GM19238 (cell line): ENCODE data around the gene DPP10.

Experiments
- DNase-seq: peaks from one replicate; pipeline ENCODE4 v3.0.0; 2011; ENCODE audit warnings: low spot score; ENCODE audit not compliant: insufficient read length

DPP10 gene

DNA sequence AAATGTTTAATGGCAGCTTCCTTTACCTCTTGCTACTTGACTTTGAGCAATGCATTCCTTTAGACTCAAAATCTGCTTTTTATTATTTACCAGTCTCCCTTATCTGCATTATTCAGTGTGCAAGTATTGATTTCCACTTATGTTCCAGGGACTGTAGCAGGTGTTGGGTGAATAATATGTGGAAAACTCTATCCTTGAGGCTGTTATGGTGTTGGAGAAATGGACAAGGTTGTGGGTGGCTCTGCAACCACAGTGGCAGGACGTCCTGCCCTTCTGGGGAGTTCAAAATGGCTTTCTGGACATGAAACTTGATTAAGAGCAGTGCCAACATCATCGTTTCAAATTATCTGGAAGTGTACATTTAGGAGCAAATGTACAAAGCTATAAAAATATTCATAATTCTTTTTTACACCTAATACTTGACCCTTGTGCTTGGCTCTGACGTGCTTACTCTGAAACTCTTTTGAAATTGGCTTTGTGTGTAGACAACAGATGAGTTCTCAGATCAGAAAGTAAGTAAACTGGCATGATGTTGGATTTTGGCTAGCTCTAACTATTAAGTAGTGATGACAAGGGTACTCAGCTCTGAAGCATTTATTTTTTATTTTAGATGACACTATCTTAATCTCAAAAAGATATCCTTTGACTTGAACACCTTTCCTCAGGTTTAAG lies 766.2 kb downstream of the DPP10 start:
- no peak for DNase-seq

GRCh38 chr2:115214050-115214449 lies 771.6 kb downstream of the DPP10 start:
- DNase-seq: no peak

DNA sequence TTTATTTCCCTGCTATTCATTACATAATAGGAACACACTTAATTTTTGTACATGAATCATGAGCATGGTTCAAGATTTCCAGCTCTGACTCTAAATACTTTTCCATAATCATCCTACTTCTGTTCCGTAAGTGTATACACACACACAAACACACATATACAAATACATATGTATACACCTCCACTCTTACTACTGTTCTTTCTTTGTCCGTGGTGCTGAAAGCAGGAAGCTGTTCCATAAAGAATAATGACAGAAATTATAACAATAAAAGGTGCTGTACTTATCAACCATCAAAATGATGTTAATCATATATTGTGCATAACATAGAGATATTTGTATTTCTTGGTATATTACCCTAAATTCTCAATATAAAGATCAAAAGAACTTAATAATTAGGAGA lies 776.9 kb downstream of the DPP10 start:
- DNase-seq: no peak

DNA sequence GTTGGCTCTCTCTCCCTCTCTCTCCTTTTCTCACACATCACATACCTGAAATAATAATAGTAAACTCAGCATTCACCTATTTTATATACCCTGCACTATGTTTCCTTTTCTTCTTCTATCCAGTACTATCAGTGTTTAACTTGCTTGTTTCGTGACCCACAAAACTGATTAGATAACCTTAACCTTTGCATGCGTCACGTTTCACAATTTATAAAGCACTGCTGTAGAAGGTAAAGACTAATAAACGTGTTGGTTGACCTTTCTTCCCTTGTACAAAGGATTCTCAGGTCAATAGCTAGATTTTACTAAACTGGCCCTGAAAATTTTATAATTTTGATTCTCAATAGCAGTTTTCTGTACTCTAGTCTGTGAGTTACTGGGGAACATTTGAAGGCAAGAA lies 791.7 kb downstream of the DPP10 start:
- DNase-seq: no peak

DNA sequence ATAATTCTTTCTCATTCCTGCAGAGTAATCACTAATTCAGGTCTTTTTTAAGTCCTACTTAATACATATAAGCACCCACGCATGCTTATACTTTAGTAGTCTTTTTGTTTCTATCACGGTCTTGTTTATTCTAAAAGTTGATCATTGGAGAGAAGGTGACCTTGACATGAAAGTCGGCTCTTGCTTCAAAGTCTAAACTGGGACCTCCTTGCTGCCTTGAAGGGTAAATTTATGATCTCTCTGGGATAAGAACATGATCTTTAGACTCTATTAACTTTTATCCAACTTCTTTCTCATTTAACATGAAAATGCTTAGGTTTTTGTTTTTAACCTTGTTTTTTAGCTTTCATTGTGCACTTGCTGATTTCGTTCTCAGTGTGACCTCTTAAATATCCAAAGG lies 792.3 kb downstream of the DPP10 start:
- no peak for DNase-seq

DNA sequence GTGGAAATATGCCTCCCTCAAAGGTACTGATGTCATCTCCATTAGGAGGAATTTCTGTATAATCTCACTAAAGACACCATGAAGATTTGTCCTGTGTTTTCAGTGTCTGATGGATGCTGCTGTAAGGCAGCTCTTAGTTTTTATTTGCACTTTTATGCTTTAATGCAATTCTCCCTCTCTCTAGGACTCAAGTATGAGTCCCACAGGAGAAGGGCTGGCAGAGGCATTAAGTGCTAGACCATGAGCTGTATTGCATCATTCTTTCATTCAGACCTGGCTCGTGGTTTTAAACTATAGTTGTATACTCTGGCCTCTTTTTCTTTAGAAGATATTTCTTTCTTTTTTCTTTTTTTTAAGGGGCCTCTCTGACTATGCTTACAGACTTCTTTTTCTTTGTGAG lies 805.6 kb downstream of the DPP10 start:
- no peak for DNase-seq

DNA sequence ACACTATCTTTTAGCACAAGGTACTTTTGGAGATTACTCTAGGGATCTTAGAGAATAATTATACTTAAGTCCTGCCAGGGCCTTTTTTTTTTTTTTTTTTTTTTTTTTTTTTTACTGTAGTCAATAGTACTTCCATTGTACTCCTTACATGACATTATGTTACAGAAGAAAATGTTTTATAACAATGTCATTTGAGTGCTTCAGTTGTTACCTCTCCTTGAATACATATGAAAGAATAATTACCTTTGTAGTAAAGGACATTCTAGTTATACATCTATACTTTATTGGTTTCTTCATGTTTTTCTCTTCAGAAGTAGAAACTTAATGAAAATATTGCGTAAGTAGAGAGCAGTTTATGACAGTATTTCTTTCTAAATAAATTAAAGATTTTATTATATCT lies 834.9 kb downstream of the DPP10 start:
- no peak for DNase-seq

- no peak for DNase-seq
Measured at GRCh38 chr2:115285416-115285815, 843.0 kb downstream of the DPP10 start.

DNA sequence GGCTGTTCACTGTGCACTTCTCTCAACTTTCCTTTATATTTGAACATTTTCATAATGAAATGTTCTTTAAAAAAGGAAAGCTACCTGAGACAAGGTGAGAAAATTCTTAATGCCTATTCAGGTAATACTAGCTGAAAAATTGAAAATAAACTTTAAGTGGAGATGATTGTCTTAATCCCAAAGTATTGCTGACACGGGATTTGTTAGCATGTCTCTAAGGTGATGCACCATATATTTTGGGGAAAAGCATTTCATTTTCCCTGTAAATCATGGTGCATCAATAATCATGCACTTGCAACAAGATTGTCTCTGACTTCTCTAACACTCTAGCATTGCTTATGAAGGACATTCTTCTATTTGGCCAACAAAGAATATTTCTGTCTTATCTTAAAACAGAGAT lies 848.0 kb downstream of the DPP10 start:
- no peak for DNase-seq

DNA sequence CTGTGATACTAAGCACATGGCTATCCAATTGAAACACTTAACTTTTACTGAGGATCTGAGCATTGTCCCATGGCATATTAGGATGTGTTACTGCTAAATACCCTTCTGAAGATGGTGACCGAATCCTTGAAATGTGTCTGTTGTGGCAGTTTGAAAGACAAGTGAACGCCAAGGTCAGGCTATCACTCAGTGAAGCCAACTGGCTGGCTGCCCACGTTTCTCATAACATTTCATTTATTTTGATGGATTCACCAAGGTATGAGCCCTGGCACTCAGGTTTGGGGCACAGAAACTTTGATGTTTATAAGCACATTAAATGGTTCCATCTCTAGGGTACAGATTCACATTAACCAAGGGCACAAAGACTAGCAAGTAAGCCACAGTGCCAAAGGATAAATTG lies 850.3 kb downstream of the DPP10 start:
- DNase-seq: no peak

GRCh38 chr2:115294999-115295398 lies 852.6 kb downstream of the DPP10 start:
- DNase-seq: no peak

GRCh38 chr2:115297056-115297455 lies 854.6 kb downstream of the DPP10 start:
- DNase-seq: no peak

GRCh38 chr2:115299199-115299598 lies 856.8 kb downstream of the DPP10 start:
- DNase-seq: no peak

DNA sequence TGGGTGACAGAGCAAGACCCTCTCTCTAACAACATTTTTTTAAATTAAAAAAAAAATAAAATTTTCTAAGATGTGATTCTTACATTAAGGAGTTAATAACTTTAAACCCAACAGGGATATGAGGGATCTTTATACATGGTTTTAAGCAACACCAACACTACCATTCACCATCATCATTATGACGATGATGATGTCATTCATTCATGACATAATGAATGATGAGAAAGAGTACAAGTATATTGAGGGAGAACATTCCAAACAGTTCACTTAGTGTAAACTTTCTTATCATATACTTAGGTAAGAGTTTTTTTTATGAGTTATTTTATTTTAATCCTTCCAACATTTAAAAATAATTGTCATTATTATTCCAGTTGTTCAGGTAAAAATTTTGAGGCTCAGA lies 863.3 kb downstream of the DPP10 start:
- DNase-seq: no peak

GRCh38 chr2:115314119-115314518 lies 871.7 kb downstream of the DPP10 start:
- no peak for DNase-seq

- no peak for DNase-seq
Measured at GRCh38 chr2:115327061-115327460, 884.6 kb downstream of the DPP10 start.

- DNase-seq: no peak
Measured at GRCh38 chr2:115359550-115359949, 917.1 kb downstream of the DPP10 start.

DNA sequence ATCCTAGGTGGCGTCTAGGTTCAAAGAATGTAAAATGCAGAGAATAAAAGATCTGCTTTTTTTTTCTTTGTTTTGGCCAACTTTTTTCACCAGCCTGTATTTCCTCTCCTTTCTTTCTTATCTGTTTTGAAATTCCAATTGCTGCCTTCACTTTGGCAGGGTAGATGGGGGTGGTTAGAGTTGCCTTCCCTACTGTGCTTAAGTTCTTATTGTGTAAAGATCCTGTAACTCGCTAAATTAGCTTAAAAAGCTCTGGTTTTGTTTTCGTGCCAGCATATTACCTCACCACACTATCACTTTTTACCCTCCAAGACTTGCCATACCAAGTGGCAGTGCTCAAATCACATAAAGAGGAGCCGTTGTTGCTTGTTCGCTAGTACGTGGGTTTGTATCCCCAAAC lies 921.7 kb downstream of the DPP10 start:
- no peak for DNase-seq

DNA sequence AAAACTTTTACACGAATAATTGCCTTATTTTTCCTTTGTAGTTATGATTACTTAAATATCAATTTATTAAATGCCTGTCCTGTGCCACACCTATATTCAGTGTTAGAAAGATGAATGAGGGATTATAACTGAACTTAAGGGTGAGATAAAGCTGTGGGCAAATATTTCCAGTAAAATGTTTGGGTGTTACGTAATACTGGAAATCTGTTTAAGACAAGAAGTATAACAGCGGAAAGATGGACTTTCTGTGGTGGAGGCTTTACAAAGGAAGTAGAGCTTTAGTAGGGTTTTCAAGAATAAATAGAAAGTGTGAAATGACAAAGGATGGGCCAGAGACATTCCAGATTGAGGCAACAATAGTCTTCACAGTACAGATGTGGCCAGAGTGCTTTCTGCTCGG lies 927.0 kb downstream of the DPP10 start:
- DNase-seq: no peak

- DNase-seq: no peak
Measured at GRCh38 chr2:115374981-115375380, 932.5 kb downstream of the DPP10 start.

DNA sequence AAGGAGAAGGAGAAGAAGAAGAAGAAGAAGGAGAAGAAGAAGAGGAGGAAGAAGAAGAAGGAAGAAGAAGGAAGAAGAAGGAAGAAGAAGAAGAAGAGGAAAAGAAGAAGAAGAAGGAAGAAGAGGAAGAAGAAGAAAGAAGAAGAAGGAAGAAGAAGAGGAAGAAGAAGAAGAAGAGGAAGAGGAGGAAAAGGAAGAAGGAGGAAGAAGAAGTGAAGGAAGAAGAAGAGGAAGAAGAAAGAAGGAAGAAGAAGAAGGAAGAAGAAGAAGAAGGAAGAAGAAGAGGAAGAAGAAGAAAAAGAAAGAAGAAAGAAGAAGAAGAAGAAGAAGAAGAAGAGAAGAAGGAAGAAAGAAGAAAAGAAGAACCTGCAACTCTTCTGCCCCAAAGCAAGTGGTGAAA lies 942.0 kb downstream of the DPP10 start:
- DNase-seq: no peak

GRCh38 chr2:115386465-115386864 lies 944.0 kb downstream of the DPP10 start:
- DNase-seq: no peak

GRCh38 chr2:115389024-115389423 lies 946.6 kb downstream of the DPP10 start:
- DNase-seq: no peak
